HG03039 (cell line): ENCODE measurements around the gene LDLRAD3.

ENCODE experiments used
- ATAC-seq: cut with Tn5 transposase; IDR thresholded peaks from one replicate; pipeline ENCODE4 v1.9.1; 2021; ENCODE audit warnings: mild to moderate bottlenecking, moderate library complexity; ENCODE audit not compliant: unreplicated experiment

LDLRAD3 gene

DNA sequence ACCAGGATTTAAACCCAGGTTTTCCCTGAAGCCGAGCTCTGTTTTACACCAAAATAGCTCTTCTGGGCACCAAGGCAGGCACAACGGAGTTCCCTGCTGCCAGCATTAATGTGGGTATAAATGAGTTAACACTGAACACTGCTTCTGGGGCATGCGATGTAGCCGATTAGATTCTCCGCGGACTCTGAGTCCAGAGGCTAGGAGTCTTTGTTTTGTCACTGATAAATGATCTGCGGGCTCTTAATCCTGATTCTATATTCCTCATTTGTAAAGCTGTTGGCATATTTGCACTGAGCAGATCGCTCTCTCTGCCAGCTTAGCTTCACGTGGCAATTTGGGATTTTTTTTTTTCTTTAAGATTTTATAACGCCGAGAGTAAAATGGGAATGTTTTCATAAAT lies 16.8 kb upstream of the LDLRAD3 start:
- no peak for ATAC-seq

DNA sequence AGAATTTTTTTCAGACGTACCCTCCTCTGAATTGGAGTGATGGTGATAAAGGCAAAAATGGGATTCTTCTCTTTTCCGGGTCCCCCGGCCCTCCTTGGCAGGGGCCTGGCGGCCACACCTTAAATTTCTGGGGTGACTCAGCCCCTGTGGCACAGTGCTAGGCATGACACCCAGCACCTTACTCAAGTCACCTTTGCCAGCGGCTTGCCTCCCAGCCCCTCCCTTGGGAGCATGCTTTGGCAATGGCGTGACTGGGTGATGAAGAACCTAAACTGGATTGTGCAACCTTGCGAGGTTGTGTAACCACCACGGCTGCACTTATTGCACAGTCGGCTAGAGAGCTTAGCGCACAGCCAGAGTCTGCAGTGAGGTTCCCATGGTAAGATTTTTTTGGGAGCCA lies 16.2 kb upstream of the LDLRAD3 start:
- ATAC-seq, result no peak

DNA sequence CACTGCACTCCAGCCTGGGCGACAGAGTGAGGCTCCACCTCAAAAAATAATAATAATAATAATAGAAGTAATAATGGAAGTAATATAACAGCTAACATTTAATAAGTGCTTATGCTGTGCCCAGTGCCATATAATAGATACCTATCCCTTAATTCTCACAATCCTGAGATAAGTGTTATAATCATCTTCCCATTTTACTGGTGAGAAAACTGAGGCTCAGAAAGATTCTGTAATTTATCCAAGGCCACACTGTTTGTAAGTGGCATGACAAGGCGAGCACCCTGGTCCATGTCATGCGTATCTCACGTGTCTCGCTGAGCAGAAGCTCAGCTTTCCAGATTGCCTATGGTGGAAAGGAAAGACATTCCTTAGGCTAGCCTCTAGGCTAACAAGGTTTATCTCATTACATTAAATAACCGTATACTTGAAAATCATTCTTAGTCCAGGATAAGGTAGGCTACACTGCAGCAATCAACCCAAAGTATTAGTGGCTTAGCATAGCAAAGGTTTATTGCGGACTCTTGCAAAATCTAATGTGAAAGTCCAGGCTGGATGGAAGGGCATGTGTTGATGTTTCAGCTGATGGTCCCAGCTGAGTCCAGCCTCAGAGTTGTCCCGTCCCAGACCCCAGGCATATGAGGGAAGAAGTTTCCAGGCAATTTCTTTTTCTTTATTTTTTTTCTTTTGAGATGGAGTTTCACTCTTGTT lies 15.0 kb upstream of the LDLRAD3 start:
- ATAC-seq, result no peak

DNA sequence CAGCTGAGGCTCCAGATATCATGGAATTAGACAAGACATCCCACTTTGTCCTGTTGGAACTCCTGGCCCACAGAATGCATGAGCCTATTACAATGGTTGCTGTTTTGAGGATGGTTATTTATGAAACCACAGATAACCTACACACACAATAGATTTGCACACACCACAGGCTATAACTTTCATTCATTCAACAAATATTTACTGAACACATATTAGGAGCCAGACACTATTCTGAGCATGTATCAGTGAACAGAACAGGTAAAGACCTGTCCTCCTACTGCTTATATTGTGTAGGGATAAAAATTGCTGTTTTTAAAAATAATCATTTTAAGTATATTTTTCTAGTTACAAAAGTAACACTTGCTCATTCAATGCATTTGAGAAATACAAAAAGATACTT lies 13.4 kb upstream of the LDLRAD3 start:
- ATAC-seq, result no peak

DNA sequence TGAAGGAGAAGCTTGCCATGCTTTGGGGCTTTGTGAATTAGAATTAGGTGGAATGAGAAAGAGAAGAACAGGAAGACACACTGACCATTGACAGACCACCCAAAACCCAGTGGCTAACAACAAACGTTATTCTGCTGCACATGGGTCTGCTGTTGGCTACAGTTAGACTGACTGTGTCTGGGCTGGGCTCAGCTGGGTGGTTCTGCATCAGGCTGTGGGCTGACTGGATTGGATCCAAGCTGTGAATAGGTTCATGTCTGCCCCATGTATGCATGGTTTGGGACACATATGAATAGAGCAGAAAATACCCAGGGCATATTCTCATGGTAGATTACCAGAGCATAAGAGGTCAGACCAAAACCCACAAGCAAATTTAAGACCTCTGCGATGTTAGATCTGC lies 11.7 kb upstream of the LDLRAD3 start:
- no peak for ATAC-seq

DNA sequence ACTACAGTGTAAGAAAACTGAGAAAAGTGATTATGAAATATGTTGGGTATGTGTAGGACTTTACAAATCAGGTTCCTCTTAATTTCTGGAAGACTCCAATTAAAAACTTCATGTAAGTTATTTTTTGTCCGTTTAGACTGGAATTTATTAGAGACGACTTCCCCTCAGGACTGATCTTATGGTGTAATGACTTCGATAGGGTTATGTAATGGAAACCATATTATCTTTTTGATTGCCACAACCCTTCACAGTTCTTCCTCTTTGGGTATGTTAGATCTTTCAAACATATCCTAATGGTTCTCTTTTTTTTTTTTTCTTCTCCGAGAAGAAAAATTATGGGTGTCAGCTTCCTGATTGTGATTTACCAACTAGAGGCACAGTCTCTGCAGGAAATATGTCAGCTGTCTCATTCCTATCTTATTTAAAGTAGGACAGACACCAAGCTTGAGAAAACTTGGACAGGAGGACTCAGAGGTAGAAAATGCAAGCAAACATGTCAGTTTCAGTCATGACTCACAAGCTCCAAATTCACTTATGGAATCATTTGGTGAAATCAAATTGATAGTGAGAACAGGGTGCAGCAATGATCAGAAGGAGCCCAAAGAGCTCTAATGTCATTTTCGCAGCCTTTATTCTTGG lies 11.1 kb upstream of the LDLRAD3 start:
- ATAC-seq, result no peak

DNA sequence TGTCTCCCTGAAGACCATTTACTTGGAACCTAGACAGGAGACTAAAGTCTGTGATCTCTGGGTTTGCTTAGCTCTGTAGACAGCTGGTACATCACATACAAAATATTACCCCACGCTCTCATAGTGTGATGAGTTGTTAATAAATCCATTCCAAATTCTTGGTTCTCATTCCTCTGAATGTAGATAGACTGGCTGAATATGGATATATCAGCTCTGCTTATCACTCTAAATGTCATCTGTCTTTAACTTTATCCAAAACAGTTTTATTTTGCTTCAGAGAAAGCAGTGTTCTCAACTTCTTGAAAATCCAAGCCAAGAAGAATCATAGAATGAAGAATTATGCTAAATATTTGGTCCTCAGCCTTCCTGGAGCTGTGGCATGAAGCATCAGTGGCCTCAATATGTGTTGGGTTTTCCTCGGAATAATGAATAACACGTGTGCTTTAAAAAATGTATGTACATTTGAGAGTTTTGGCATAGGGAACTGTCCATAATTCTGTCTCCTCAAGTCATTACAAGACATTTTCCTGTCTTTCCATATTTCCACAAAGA lies 10.5 kb upstream of the LDLRAD3 start:
- ATAC-seq, result no peak

DNA sequence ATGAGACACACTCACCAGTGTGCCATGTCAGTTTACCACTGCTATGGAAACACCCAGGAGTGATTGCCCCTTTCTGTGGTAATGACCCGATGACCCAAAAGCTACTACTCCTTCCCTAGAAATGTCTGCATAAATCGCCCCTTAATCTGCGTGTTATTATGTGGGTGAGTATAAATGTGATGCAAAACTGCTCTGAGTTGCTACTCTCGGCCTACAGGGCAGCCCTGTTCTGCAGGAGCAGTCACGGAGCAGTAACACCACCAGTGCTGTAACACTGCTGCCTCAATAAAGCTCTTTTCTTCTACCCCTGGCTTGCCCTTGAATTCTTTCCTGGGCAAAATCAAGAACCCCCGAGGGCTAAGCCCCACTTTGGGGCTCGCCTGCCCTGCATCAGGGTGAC lies 9.6 kb upstream of the LDLRAD3 start:
- ATAC-seq, result no peak

DNA sequence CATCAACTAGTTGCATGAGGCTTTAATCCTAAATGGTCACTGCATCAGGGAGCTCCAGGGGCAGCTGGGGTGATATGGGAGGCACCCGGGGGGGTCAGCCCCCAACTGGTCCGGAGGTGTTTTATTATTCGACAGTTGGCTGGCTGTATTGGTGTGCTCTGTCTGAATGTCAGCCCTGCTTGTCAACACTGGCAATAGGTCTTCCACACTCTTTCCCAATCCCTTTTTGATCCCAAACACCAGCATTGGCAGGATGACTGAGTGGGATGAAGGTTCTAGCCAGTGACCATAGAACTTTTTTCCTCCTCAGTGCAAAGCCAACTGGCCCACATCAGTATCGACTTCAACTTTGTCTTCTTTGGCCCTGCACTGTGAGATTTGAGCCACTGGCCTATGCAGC lies 8.9 kb upstream of the LDLRAD3 start:
- no peak for ATAC-seq

DNA sequence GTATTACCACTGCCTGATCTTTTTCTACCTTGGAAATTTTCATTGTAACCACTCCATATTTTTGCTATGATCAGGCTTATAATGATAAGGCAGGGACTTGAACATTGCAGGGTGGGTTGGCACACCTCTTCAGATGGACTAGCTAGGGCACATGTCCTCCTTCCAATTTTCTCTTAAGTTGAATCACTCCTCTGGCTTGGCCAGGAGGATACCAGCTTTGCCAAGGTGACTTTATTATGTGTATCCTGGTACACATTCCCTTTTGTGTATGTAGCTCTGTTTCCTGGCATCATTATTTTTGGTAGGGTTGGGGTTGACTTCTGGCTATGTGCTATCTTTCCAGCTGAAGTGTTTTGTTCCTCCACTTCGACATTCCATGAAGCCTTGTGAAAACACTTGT lies 8.5 kb upstream of the LDLRAD3 start:
- no peak for ATAC-seq

DNA sequence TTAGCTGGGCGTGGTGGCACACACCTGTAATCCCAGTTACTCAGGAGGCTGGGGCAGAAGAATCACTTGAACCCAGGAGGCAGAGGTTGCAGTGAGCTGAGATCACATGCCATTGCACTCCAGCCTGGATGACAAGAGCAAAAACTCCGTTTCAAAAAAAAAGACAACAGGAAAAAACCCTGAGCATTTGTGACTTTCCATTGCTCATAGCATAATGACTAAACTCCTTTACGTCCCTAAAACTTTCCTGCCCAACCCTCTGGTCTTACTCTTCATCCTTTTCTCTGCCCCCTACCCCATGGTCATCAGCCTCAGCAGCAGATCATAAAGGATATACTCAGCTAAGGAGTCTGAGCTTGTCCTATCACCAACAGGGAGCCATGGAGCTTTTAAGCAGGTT lies 6.8 kb upstream of the LDLRAD3 start:
- ATAC-seq, result no peak

DNA sequence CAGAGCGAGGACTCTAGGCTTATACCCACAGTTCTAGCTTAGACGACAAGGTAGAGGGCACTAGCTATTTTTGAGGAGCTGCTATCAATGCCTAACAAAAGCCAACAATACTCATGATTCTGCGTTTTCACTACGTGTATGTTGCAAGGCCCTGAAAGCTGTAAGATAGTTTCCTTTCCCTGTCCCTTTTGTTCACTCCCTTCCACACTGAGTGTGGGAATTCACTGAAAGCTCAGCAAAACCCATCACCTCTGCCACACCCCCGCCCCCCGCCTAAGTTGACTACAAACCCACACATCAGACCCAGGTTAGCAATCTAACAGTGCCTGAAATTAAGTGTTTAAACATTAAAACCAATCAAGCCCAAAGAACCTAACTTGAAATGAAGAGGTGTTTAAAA lies 6.2 kb upstream of the LDLRAD3 start:
- ATAC-seq, result no peak

DNA sequence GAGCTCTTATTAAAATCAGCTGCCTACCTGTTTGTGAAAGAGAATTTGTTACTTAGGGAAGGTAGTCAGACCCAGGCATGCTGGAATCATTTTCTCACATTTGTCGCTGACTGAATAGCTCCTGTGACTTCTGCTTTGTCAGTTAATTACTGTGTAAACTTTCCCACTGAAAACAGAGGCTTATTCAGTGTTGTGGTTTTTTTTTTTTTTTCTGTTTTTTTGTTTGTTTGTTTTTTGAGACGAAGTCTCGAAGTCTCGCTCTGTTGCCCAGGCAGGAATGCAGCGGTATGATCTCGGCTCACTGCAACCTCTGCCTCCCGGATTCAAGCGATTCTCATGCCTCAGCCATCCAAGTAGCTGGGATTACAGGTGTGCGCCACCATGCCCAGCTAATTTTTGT lies 5.6 kb upstream of the LDLRAD3 start:
- ATAC-seq, result no peak

DNA sequence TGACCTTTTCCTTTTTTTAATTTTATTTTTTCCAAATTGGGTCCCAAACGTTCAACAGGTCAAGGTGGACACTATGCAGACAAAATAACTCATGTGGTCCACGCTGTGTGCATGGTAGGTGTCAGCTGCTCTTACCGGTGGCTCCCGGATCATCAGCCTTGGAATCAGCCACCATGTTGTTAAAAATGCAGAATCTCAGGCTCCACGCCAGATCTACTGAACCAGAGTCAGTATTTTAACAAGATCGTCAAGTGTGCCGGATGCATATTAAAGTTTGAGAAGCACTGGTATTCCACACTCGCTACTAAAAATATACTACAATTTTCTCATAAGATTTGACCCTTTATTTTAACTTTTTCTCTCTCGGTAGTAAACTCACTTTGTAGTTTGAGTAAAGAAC lies 553 bp upstream of the LDLRAD3 start:
- no peak for ATAC-seq

DNA sequence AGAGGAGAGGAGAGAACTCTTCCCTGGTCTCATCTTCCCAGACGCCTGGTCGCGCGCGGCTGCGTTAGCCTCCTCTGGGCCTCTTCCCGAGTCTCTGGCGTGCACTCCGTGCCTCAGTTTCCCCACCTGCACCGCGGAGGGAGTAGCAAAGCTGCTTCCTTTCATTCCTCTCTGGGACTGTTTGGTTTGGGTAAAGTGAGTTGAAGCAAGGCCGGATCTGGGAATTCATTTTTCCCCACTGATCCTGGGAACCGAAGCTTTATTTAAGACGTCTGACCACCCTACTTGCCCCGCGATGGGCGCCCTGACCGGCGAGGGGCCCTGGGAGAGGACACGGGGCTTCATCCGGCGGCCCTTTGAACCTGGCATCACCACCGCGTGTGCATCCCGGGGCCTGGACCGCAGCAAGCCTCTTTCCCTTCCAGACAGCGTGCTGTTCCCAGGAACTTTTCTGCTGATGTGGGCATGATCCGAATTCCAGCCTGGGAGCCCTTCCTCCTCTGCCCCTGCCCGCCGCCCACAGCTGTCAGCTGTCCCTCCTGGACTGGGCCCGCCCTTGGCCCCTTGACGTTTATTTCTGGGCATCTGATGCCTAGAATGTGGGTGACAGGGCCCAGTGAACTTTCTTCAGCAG lies 758 bp downstream of the LDLRAD3 start:
- ATAC-seq, result no peak

DNA sequence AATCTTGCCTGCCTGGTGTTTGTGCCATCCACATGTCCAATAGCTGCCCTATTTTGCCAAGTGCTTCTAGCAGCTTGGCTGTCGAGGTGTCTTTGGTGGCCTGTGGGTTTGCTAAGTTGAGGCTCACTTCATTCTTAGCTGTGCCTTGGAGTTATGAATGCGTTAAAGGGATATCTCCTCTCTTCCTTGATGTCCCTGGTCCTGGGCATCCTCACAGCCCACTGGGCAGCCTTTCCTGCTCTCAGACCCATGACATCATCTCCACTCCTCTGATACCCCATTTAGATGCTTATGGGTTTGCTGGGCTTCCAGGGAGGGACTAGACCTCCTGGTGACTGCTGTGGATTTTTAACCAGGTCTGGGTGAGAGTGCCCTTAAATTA lies 1.3 kb downstream of the LDLRAD3 start:
- ATAC-seq, result no peak

DNA sequence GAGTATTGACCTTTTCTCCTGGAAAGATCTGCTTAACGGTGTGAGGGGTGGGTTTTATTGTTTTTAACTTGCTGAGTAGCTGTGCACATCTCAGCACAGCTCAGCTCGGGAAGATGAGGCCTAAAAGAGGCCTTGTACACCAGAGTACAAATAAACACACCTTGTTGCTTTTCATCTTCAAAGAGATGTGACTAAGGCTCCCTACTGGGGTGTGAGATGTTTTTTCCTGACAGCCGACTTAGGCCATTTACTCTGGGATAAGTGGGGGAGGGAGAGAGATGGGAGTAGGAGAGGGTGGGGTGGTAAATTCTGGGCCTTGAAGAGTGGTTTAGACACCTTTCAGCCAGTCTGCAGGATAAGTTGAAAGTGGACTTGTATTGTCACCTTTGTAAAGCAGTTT lies 2.9 kb downstream of the LDLRAD3 start:
- ATAC-seq, result no peak

DNA sequence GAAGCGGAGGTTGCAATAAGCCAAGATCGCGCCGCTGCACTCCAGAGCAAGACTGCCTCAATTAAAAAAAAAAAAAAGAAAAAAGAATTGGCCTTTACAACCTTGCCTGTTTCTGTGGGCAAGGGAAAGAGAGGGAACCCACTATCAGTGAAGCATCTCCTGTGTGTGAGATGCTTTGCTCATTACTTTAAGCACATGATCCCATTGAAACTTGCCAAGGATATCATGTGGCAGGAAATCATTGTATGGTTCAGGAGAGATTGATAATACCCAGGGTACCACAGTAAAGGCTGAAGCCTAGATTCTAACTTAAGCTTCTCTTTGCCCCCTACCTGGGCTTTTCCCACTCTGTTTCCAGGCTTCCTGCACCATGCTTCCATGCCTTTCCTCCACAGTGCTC lies 3.6 kb downstream of the LDLRAD3 start:
- ATAC-seq, result no peak

DNA sequence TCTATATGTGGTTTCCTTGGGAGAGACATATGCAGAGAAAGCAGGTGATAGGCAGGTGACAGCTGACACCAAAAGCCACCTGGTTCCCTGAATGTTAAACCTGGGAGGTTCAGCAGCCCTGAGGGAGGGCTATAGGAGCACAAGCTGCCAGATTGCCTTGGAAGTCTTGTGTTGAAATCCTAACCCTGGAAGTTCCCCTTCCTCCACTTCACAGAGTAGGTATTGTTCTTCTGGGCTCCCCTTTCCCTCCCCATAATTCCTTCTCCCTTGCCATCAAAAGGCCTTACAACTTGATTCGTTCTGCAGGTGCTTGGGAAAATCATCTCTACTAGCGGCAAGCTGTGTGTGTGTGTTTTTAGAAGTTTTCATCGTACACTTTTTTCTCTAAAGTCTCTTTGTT lies 5.4 kb downstream of the LDLRAD3 start:
- no peak for ATAC-seq

DNA sequence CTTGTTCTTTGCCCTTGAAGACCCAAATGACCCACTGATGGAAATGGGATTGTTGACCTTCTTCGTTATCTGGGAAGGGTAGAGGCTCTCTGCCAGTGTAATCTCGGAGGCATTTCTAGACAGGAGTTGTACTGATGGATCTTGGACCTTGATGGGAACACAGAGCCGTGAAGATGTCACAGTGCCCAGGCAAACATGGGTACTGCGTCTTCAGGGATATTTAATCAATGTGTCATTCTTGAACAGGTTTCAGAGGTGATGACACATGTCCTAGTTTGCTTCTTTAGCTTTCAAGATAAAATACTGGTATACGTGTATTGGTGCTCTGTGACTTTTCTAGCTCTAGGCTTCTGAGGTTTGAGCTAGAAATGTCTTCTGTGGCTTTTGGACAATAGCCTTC lies 6.2 kb downstream of the LDLRAD3 start:
- ATAC-seq, result no peak

DNA sequence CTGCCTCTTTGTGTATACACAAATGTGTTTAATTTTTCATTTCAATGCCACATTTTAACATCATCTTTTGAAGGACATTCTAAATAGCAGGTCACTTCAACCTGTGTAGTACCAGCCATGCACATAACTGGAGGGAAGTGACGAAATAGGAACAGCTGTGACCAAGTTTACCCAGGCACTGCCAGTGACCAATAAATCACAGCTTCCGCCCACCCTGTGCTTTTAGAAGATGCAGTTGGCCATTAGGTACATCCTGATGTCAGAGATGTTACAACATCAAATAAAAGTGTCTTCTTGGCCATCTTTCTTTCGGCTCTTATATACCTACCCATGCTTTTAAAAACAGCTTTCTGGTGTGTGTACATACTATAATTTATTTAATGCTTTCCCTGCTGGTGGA lies 7.8 kb downstream of the LDLRAD3 start:
- no peak for ATAC-seq

DNA sequence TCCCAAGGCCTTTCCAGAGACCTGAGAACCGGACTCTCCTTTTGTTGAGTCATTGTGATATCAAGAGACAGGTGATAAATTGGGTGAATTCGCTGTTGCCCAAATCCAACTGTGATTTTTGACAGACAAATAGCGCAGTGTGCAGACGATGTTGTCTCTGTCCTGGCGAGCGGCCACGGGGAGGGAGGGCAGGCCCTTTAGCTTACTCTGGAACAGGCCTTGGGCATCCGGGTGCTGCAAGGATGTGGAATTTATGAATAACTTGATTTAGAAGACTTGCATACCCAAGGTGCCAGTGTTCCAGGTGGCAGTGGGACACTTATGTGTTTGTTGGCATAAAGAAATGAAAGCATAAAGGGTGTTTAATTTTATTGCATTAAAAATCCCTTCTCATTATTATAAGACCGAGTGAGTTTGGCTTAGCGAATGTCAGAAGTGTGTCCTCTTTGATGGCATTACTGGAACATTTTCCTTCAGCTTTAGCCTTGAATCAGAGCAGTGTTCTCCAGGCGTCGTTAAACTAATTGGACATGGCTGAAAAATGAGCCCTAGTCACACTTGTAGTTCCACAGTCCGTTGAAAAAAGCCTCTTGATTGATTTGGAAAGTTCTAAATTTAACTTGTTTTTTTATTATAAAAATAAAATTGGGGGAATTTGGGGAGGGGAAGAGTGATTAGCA lies 9.4 kb downstream of the LDLRAD3 start:
- no peak for ATAC-seq
